ENCODE results near the gene PSENEN.

- TF ChIP-seq CTCF (tag by site-specific recombination; IDR thresholded peaks at IDR 0.05) (no peak), ZNF416 (tag by site-specific recombination; IDR thresholded peaks at IDR 0.05) (no peak), ZNF335 (tag by site-specific recombination; conservative IDR thresholded peaks at IDR 0.05) (no peak), PBX3 (CRISPR knock-in tag; IDR thresholded peaks at IDR 0.05) (no peak), ZIC2 (tag by site-specific recombination; IDR thresholded peaks at IDR 0.05) (no peak), ATF2 (tag by site-specific recombination; IDR thresholded peaks at IDR 0.05; ENCODE audit: low read depth) (no peak), TCF7L2 (IDR thresholded peaks at IDR 0.05; ENCODE audit: borderline replicate concordance, low read depth, low read length) (no peak), ZNF394 (tag by site-specific recombination; IDR thresholded peaks at IDR 0.05; ENCODE audit: borderline replicate concordance) (no peak), EGR2 (tag by site-specific recombination; IDR thresholded peaks at IDR 0.05; ENCODE audit: low read depth) (no peak), ZFP41 (tag by site-specific recombination; IDR thresholded peaks at IDR 0.05; ENCODE audit: borderline replicate concordance) (no peak)
Observed at GRCh38 chr19:35708391-35708790, 37.1 kb upstream of the PSENEN start.
